AG09309 (cell line): ENCODE data around the gene EDDM13.
"Not testable (repeated sequence)": the region's sequence is repeated elsewhere in the genome, so short reads cannot be mapped to it uniquely, and the experiment has no call there.

ENCODE experiments used
- DNase-seq: peaks from one replicate; pipeline ENCODE4 v3.0.0-alpha.2; 2010; ENCODE audit warnings: low read depth
- H3K4me3 ChIP-seq: 2 replicates; pipeline ENCODE4 v1.5.1; 2011; ENCODE audit warnings: mild to moderate bottlenecking, low read depth, low read length, moderate library complexity; ENCODE audit not compliant: control insufficient read depth
- TF ChIP-seq, protein P1 (sequence below): IDR thresholded peaks from 2 replicates; pipeline ENCODE4 v1.5.1; 2011; ENCODE audit warnings: mild to moderate bottlenecking, low read depth, low read length, inconsistent platforms; ENCODE audit not compliant: insufficient read depth, control insufficient read depth; ENCODE audit errors: missing control alignments

Gene EDDM13

GRCh38 chr19:56319991-56320390 lies 47.4 kb downstream of the EDDM13 start:
- TF ChIP-seq, protein P1, sequence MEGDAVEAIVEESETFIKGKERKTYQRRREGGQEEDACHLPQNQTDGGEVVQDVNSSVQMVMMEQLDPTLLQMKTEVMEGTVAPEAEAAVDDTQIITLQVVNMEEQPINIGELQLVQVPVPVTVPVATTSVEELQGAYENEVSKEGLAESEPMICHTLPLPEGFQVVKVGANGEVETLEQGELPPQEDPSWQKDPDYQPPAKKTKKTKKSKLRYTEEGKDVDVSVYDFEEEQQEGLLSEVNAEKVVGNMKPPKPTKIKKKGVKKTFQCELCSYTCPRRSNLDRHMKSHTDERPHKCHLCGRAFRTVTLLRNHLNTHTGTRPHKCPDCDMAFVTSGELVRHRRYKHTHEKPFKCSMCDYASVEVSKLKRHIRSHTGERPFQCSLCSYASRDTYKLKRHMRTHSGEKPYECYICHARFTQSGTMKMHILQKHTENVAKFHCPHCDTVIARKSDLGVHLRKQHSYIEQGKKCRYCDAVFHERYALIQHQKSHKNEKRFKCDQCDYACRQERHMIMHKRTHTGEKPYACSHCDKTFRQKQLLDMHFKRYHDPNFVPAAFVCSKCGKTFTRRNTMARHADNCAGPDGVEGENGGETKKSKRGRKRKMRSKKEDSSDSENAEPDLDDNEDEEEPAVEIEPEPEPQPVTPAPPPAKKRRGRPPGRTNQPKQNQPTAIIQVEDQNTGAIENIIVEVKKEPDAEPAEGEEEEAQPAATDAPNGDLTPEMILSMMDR, result no peak
- no peak for DNase-seq
- H3K4me3 ChIP-seq, result no peak overlapping the region

GRCh38 chr19:56321254-56321988 lies 48.9 kb downstream of the EDDM13 start:
- TF ChIP-seq, protein P1, result no peak
- H3K4me3 ChIP-seq, result no peak overlapping the region
- DNase-seq, result no peak

DNA sequence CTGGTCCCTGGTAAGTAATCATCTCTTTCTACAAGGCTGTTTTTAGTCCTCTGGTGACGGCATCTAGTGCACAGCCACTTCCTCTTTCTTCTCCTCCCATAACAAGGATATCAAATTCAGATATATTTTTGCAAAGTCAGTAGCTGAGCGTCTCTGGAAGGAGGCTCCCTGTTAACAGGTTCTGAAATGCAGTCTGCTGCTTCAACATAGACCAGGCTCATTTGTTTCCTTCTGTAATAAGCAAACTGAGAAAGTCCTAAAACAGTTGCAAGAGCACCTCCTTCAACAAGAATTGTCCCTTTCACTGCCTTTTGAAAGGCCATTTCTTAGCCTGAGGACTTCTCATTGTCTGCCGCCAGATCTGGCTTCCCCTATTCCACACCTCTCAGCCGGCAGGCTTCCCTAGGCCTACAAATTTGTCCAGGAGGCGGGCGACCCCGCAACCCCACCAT lies 49.5 kb downstream of the EDDM13 start:
- no peak overlapping the region for H3K4me3 ChIP-seq
- TF ChIP-seq, protein P1, result no peak
- DNase-seq, result no peak

DNA sequence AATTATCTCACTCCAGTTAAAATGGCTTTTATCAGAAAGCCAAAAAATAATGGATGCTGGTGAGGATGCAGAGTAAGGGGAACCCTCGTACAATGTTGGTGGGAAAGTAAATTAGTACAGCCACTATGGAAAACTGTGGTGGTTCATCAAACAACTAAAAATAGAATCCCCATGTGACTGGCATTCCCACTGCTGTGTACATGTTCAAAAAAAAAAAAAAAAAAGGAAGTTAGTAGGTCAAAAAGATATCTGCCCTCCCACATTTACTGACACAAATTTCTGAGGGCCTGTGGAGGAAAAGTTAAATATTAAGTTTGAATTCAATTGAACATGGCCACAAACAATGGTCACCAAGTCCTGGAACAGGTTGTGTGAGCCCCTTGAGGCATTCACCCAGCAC lies 51.9 kb downstream of the EDDM13 start:
- no peak overlapping the region for H3K4me3 ChIP-seq
- TF ChIP-seq, protein P1, result no peak
- no peak for DNase-seq

DNA sequence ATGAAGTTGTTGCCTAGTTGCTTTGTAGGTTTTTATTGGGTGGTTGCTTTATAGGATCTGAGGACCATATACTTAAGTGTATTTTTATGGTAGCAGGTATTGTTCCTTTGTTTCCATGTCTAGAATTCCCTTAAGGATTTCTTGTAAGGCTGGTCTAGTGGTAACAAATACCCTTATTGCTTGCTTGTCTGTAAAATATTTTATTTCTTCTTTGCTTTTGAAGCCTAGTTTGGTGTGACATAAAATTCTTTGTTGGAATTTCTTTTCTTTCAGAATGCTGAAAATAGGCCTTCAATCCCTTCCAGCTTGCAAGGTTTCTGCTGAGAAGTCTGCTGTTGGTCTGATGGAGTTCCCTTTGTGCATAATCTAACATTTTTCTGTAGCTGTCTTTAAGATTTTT lies 60.1 kb downstream of the EDDM13 start:
- H3K4me3 ChIP-seq, result no peak overlapping the region
- DNase-seq, result no peak
- TF ChIP-seq, protein P1, result no peak

GRCh38 chr19:56333506-56333905 lies 61.0 kb downstream of the EDDM13 start:
- TF ChIP-seq, protein P1, result peak; percentile 81
- H3K4me3 ChIP-seq, result no peak overlapping the region
- peak; percentile 35 for DNase-seq

GRCh38 chr19:56335371-56335770 lies 62.8 kb downstream of the EDDM13 start:
- not testable (repeated sequence) for H3K4me3 ChIP-seq, DNase-seq

- not testable (repeated sequence) for H3K4me3 ChIP-seq, DNase-seq
Observed at GRCh38 chr19:56337077-56337476, 64.5 kb downstream of the EDDM13 start.

DNA sequence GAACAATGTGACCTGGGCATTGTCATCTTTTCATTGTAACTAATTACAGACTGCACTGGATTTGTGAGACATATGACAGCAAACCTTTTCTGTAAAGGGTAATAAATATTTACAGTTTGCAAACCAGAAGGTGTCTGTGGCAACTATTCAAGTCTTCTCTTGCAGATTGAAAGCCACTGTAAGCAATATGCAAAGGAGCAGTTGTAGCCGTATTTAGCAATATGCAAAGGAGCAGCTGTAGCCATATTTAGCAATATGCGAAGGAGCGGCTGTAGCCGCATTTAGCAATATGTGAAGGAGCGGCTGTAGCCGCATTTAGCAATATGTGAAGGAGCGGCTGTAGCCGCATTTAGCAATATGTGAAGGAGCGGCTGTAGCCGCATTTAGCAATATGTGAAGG lies 66.5 kb downstream of the EDDM13 start:
- not testable (repeated sequence) for H3K4me3 ChIP-seq, DNase-seq
